RWPE2 (cell line): ENCODE measurements around the gene NINJ2.

Experiments
- ATAC-seq: fragments of 200-7000 bp; cut with Tn5 transposase; 3 replicates; pipeline ENCODE4 v1.9.1; 2021; ENCODE audit warnings: low read depth
- DNase-seq: peaks from one replicate; pipeline ENCODE4 v3.0.0-alpha.2; 2020; ENCODE audit warnings: low spot score
- H3K27ac ChIP-seq: fragments of 450-650 bp; 2 replicates; pipeline ENCODE4 v1.5.1; 2017; ENCODE audit warnings: mild to moderate bottlenecking; ENCODE audit not compliant: poor library complexity, severe bottlenecking
- H3K27me3 ChIP-seq: fragments of 250-450 bp; sonication (Bioruptor Pico); 2 replicates; pipeline ENCODE4 v1.5.1; 2021; ENCODE audit warnings: mild to moderate bottlenecking, moderate library complexity; ENCODE audit not compliant: insufficient read depth, poor library complexity, severe bottlenecking
- H3K36me3 ChIP-seq: fragments of 250-450 bp; sonication (Bioruptor Pico); 2 replicates; pipeline ENCODE4 v1.5.1; 2020; ENCODE audit warnings: low read depth, mild to moderate bottlenecking, moderate library complexity
- H3K4me1 ChIP-seq: fragments of 250-450 bp; sonication (Bioruptor Pico); 2 replicates; pipeline ENCODE4 v1.5.1; 2021; ENCODE audit warnings: mild to moderate bottlenecking, moderate library complexity; ENCODE audit not compliant: insufficient read depth, poor library complexity, severe bottlenecking
- H3K4me3 ChIP-seq: fragments of 250-450 bp; sonication (Bioruptor Pico); 2 replicates; pipeline ENCODE4 v1.5.1; 2021; ENCODE audit warnings: mild to moderate bottlenecking, moderate library complexity; ENCODE audit not compliant: severe bottlenecking
- H3K9me3 ChIP-seq: fragments of 250-450 bp; sonication (Bioruptor Pico); 2 replicates; pipeline ENCODE4 v1.5.1; 2021; ENCODE audit warnings: mild to moderate bottlenecking, moderate library complexity; ENCODE audit not compliant: severe bottlenecking
- CTCF ChIP-seq: fragments of 450-650 bp; IDR thresholded peaks from one replicate; pipeline ENCODE4 v1.5.1; 2017; ENCODE audit warnings: mild to moderate bottlenecking, moderate library complexity; ENCODE audit not compliant: poor library complexity, severe bottlenecking

NINJ2 gene

GRCh38 chr12:585062-586061 is 77.9 kb downstream of the NINJ2 start:
- no peaks in the 10 kb centered on the region for H3K4me1 ChIP-seq
- ATAC-seq: no peak
- H3K27ac ChIP-seq: no peak overlapping the region

GRCh38 chr12:583251-583869 is 79.9 kb downstream of the NINJ2 start:
- Histone ChIP-seq H3K36me3 (no peaks in the 10 kb centered on the region), H3K27ac (no peak overlapping the region), H3K4me3 (no peak overlapping the region), H3K4me1 (peaks cover 13% of the 10 kb centered on the region), H3K27me3 (no peaks in the 10 kb centered on the region), H3K9me3 (no peaks in the 10 kb centered on the region)
- ATAC-seq (no peak), DNase-seq (no peak)
- no peak for TF ChIP-seq CTCF

More at GRCh38 chr12:585062-586061, 77.9 kb downstream of the NINJ2 start:
- TF ChIP-seq CTCF: no peak
- Histone ChIP-seq H3K4me3 (no peak overlapping the region), H3K36me3 (no peaks in the 10 kb centered on the region), H3K9me3 (no peaks in the 10 kb centered on the region), H3K27me3 (no peaks in the 10 kb centered on the region)
- DNase-seq: no peak

- TF ChIP-seq CTCF: no peak
- DNase-seq (no peak), ATAC-seq (no peak)
- H3K4me3 ChIP-seq: no peak overlapping the region
- no peaks in the 10 kb centered on the region for H3K36me3 ChIP-seq
- peaks cover 13% of the 10 kb centered on the region for H3K4me1 ChIP-seq
- no peaks in the 10 kb centered on the region for H3K9me3 ChIP-seq
- no peak overlapping the region for H3K27ac ChIP-seq
- H3K27me3 ChIP-seq: no peaks in the 10 kb centered on the region
Measured at GRCh38 chr12:581746-582145, 81.5 kb downstream of the NINJ2 start.

- Histone ChIP-seq H3K36me3 (no peaks in the 10 kb centered on the region), H3K27me3 (no peaks in the 10 kb centered on the region), H3K9me3 (no peaks in the 10 kb centered on the region), H3K27ac (no peak overlapping the region), H3K4me1 (peaks cover 15% of the 10 kb centered on the region), H3K4me3 (no peak overlapping the region)
- no peak for ATAC-seq
- no peak for DNase-seq
- no peak for TF ChIP-seq CTCF
Measured at GRCh38 chr12:581321-581720, 81.9 kb downstream of the NINJ2 start.
